ENCODE measurements around the gene ZNF280A.

GRCh38 chr22:22531770-22532546 is 11.9 kb upstream of the ZNF280A start:
- no peak for TF ChIP-seq CTCF (IDR thresholded peaks at IDR 0.05)
- TF ChIP-seq POLR2A (IDR thresholded peaks at IDR 0.05): no peak
